Activated T-cell treated with anti-CD3 and anti-CD28 coated beads, Interleukin-2, amount 50 U/mL, for 4 hours (primary cell): ENCODE measurements around the gene LENG1. TPM values are rescaled to one million over a fixed set of nuclear protein-coding genes. Genes with fewer than 3 reads are reported as not detected.

Experiments used
- ATAC-seq, 2 donors: fragments of 200-7000 bp; cut with Tn5 transposase; one replicate each; pipeline ENCODE4 v1.10.0; 2021
- DNase-seq: peaks from one replicate; pipeline ENCODE4 v3.0.0-alpha.2; 2020
- H3K27me3 Mint-ChIP-seq: one replicate; pipeline ENCODE4 v1.8.0; 2021; ENCODE audit warnings: low read depth, mixed read lengths
- H3K36me3 Mint-ChIP-seq: one replicate; pipeline ENCODE4 v1.8.0; 2022; ENCODE audit warnings: mixed read lengths; ENCODE audit not compliant: insufficient read depth
- H3K4me1 Mint-ChIP-seq: one replicate; pipeline ENCODE4 v1.8.0; 2021; ENCODE audit warnings: low read depth, mixed read lengths
- H3K4me3 Mint-ChIP-seq: one replicate; pipeline ENCODE4 v1.8.0; 2021; ENCODE audit warnings: mild to moderate bottlenecking, moderate library complexity, mixed read lengths
- H3K9me3 Mint-ChIP-seq: one replicate; pipeline ENCODE4 v1.8.0; 2021; ENCODE audit warnings: mixed read lengths
- total RNA-seq, 3 donors: library from RNA; stranded (reverse); gene quantifications; one replicate each; pipeline ENCODE4 v1.2.1, GENCODE V29; 2021

The LENG1 gene
- total RNA-seq, 3 donors from 2014 or later: 5.6 to 9.7 (median 9.2) TPM

GRCh38 chr19:54105796-54106195 lies 53.7 kb downstream of the LENG1 start:
- peaks cover 8% of the 10 kb centered on the region for H3K36me3 Mint-ChIP-seq
- peaks cover 17% of the 10 kb centered on the region for H3K4me1 Mint-ChIP-seq
- H3K4me3 Mint-ChIP-seq: peak overlapping the region; percentile 40
- ATAC-seq (no peak), DNase-seq (no peak)
- H3K27me3 Mint-ChIP-seq: no peaks in the 10 kb centered on the region
- no peaks in the 10 kb centered on the region for H3K9me3 Mint-ChIP-seq

Other genes starting within 250 kb of the LENG1 start
- not detected for gene CACNG8, start 196.8 kb downstream of the LENG1 start, total RNA-seq
- gene CACNG6, start 168.1 kb downstream of the LENG1 start, total RNA-seq: not detected
- not detected for gene VSTM1, start 95.8 kb downstream of the LENG1 start, total RNA-seq
- gene TARM1, start 78.4 kb downstream of the LENG1 start, total RNA-seq: not detected
- under 1 TPM in 1 of 3 donors, not detected in 2; 0.11 TPM for gene OSCAR, start 58.9 kb downstream of the LENG1 start, total RNA-seq
- gene NDUFA3, start 56.9 kb downstream of the LENG1 start, total RNA-seq: 100 to 1,000 TPM; 118 to 170 (median 140) TPM
- gene TFPT, start 44.1 kb downstream of the LENG1 start, total RNA-seq: 10 to 100 TPM; 32.1 to 33.8 (median 33.0) TPM
- 100 to 1,000 TPM; 154 to 180 (median 161) TPM for gene PRPF31, start 44.0 kb downstream of the LENG1 start, total RNA-seq
- gene CNOT3, start 22.0 kb downstream of the LENG1 start, total RNA-seq: 100 to 1,000 TPM in 2 of 3 donors, 10 to 100 TPM in 1; 90.8 to 102 (median 100) TPM
- gene TMC4, start 13.4 kb upstream of the LENG1 start, total RNA-seq: under 1 TPM; 0.63 to 0.98 (median 0.79) TPM
- 100 to 1,000 TPM in 2 of 3 donors, 10 to 100 TPM in 1; 96.3 to 122 (median 108) TPM for gene MBOAT7, start 29.9 kb upstream of the LENG1 start, total RNA-seq
- gene TSEN34, start 31.6 kb upstream of the LENG1 start, total RNA-seq: 10 to 100 TPM; 22.7 to 29.1 (median 25.9) TPM
- 1,000 to 10,000 TPM; 2,430 to 2,508 (median 2,489) TPM for gene RPS9, start 41.1 kb upstream of the LENG1 start, total RNA-seq
- not detected for gene LILRB3, start 63.3 kb upstream of the LENG1 start, total RNA-seq
- not detected for gene LILRA6, start 83.1 kb upstream of the LENG1 start, total RNA-seq
- gene LILRB5, start 97.6 kb upstream of the LENG1 start, total RNA-seq: not detected
- gene LILRB2, start 121.4 kb upstream of the LENG1 start, total RNA-seq: not detected
- not detected for gene LILRA5, start 153.4 kb upstream of the LENG1 start, total RNA-seq
- not detected for gene LILRA4, start 179.4 kb upstream of the LENG1 start, total RNA-seq
- 1 to 10 TPM; 4.7 to 6.1 (median 5.5) TPM for gene LAIR1, start 205.2 kb upstream of the LENG1 start, total RNA-seq